ENCODE results near the gene MATCAP1. TPM values are rescaled to one million over a fixed set of nuclear protein-coding genes. Genes with fewer than 3 reads are reported as not detected.

MATCAP1 gene
- total RNA-seq, 1 donor from 2014 or later: 5.8 TPM

DNA sequence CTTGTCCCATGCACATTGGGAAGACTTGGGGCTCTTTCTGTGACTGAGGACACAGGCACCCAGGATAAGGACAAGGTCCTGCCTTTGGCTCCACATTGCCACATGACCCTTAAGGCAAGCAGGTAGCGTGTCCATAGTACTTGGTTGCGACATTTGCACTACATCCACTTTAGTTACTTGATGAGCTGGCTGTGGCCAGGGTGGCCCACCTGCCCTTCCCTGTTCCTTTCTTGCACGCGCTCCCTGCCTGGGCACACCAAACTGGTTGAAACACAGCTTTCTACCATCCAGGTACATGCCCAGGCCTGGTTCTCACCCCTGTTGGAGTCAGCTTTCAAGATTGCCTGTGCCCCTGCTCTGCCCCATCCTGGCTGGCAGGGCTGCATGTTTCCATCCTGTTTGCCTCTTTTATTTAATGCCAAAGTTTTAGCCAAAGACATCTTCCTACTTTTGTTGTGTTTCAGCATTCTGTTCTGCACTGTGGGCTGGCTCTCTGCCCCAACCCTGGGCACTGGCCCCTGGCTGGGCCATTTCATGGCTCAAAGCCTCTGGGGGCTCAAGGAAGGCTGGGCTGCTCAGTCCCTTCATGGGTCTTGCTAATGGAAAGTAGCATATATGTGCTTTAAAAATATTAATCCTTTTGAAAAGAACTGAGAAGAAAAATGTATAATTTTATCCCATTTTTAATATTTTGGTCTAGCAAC, 36.2 kb downstream of the MATCAP1 start:
- TF ChIP-seq, protein P1, sequence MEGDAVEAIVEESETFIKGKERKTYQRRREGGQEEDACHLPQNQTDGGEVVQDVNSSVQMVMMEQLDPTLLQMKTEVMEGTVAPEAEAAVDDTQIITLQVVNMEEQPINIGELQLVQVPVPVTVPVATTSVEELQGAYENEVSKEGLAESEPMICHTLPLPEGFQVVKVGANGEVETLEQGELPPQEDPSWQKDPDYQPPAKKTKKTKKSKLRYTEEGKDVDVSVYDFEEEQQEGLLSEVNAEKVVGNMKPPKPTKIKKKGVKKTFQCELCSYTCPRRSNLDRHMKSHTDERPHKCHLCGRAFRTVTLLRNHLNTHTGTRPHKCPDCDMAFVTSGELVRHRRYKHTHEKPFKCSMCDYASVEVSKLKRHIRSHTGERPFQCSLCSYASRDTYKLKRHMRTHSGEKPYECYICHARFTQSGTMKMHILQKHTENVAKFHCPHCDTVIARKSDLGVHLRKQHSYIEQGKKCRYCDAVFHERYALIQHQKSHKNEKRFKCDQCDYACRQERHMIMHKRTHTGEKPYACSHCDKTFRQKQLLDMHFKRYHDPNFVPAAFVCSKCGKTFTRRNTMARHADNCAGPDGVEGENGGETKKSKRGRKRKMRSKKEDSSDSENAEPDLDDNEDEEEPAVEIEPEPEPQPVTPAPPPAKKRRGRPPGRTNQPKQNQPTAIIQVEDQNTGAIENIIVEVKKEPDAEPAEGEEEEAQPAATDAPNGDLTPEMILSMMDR (IDR thresholded peaks at IDR 0.05; ENCODE audit: insufficient read depth, low read length, severe bottlenecking): no peak
- Histone ChIP-seq H3K4me3 (ENCODE audit: low read depth, low read length) (no peak overlapping the region), H3K36me3 (ENCODE audit: control insufficient read depth, insufficient read depth, low read length) (peaks cover 16% of the 10 kb centered on the region), H3K27me3 (ENCODE audit: control insufficient read depth, insufficient read depth, low read length) (no peaks in the 10 kb centered on the region)
- FAIRE-seq (peak; percentile 92), DNase-seq (ENCODE audit: low read depth) (peak; percentile 74)

DNA sequence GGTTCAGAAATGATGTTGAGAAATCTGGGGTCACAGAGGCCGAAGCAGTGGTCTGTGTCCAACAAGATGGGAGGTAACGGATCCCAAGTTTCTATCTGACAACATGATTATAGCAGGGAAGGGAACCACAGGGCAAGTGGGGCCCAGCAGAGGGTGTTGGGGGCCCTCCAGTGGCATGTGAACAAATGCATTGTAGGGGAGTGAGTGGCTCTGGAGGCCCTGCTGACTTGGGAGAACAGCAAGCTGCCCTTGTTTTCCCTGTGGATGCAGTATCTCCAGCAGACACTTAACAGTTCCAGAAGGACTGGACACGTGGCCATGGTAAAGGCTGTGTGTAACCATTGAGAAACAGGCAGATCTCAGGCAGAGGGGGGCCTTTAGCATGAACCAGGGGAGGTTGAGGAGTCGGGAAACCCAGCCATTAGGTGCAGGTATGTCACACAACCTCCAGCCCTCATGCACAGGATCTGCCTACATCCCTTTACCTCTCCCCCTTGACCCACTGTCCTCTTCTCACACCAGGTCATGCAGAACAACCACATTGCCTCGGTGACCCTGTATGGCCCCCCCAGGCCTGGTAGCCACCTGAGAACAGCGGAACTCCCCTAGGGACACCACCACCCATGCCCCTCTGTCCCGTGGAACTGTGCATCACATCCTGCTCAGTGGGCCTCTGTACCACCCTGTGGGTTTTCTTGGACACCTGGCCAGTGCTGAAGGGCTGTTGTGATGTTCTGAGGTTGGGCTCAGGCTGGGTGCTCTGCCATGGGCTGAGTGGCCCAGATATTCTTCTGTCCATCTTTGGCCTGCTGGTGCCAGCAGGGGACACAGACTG, 37.0 kb downstream of the MATCAP1 start:
- no peaks in the 10 kb centered on the region for H3K27me3 ChIP-seq (ENCODE audit: control insufficient read depth, insufficient read depth, low read length)
- DNase-seq (ENCODE audit: low read depth) (no peak), FAIRE-seq (no peak)
- H3K36me3 ChIP-seq (ENCODE audit: control insufficient read depth, insufficient read depth, low read length): peaks cover 18% of the 10 kb centered on the region
- TF ChIP-seq, protein P1 (IDR thresholded peaks at IDR 0.05; ENCODE audit: insufficient read depth, low read length, severe bottlenecking): no peak
- no peak overlapping the region for H3K4me3 ChIP-seq (ENCODE audit: low read depth, low read length)

DNA sequence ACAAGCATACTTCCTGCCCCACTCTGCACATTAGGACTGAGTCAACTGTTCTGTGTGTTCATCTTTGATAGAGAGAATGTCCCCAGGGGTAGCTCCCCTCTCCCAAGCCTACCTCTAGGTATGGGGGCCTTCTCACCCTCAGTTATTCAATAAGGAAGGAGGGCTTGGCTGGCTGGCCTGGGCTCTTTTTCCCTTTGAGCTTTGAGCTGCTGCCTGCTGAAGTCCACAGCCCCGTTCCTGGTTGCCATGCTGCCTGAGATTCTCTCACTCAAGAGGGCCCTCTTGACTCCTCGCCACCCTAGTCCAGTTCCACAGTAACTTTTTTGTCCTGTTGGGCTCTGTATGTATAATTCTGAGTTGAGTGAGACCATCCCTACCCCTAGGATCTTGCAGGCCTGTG, 38.0 kb downstream of the MATCAP1 start:
- DNase-seq (ENCODE audit: low read depth): no peak
- Histone ChIP-seq H3K27me3 (ENCODE audit: control insufficient read depth, insufficient read depth, low read length) (no peaks in the 10 kb centered on the region), H3K4me3 (ENCODE audit: low read depth, low read length) (no peak overlapping the region), H3K36me3 (ENCODE audit: control insufficient read depth, insufficient read depth, low read length) (peaks cover 22% of the 10 kb centered on the region)
- TF ChIP-seq, protein P1 (IDR thresholded peaks at IDR 0.05; ENCODE audit: insufficient read depth, low read length, severe bottlenecking): no peak
- no peak for FAIRE-seq

DNA sequence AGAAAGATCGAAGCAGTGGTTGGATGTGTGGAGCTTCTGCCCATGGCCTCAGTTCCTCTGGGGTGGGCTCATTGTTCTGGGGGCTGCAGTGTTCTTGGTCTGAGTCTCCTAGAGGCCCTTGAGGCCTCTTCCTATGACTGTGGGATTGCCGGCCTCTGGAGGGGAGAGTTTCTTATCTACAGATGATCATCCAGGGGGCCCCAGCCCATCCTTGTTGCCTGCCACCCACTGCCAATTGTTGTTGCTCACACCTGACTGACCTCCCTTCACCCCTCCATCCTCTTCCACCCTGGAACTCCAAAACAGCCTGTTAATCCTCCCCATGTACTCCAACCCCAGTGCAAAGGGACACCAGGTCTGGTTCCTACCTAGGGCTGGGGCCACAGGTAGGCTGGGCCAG, 38.8 kb downstream of the MATCAP1 start:
- TF ChIP-seq, protein P1 (IDR thresholded peaks at IDR 0.05; ENCODE audit: insufficient read depth, low read length, severe bottlenecking): no peak
- DNase-seq (ENCODE audit: low read depth) (no peak), FAIRE-seq (no peak)
- Histone ChIP-seq H3K36me3 (ENCODE audit: control insufficient read depth, insufficient read depth, low read length) (peaks cover 27% of the 10 kb centered on the region), H3K27me3 (ENCODE audit: control insufficient read depth, insufficient read depth, low read length) (no peaks in the 10 kb centered on the region), H3K4me3 (ENCODE audit: low read depth, low read length) (no peak overlapping the region)

DNA sequence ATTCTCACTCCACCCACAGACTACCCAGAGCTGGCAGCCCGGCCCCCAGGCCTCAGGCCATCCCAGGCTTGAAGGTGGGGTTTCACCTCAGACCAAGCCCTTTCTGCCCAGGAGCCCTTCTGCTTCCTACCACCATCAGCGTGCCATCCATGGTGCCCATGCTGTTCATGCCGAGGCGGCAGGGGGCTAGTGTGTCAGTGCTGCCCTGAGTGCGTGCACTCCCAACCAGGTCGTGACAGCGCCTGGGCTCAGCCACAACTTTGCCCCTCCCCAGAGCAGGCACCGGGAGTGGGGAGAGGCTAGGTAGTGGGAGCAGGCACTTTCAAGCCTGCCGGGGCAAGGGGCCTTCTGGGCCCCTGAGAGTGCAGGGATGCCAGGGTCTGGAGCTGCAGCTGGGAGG, 41.4 kb downstream of the MATCAP1 start:
- TF ChIP-seq, protein P1 (IDR thresholded peaks at IDR 0.05; ENCODE audit: insufficient read depth, low read length, severe bottlenecking): no peak
- no peaks in the 10 kb centered on the region for H3K27me3 ChIP-seq (ENCODE audit: control insufficient read depth, insufficient read depth, low read length)
- H3K4me3 ChIP-seq (ENCODE audit: low read depth, low read length): no peak overlapping the region
- peaks cover 33% of the 10 kb centered on the region for H3K36me3 ChIP-seq (ENCODE audit: control insufficient read depth, insufficient read depth, low read length)
- DNase-seq (ENCODE audit: low read depth): no peak
- FAIRE-seq: no peak
